Breast epithelium (tissue), 3 donors: ENCODE data around the gene FBLN2.

Source experiments
- POLR2A ChIP-seq: fragments of 450-650 bp; IDR thresholded peaks from one replicate; pipeline ENCODE4 v1.6.1; 2016; ENCODE audit warnings: antibody characterized with exemption, mild to moderate bottlenecking, moderate library complexity
- POLR2AphosphoS5 ChIP-seq, 3 donors: sonication (generic); formaldehyde crosslinking; IDR thresholded peaks; one replicate each; pipeline ENCODE4 v1.6.1; 2017; ENCODE audit warnings: antibody characterized with exemption in 3 of 3

GRCh38 chr3:13676356-13677017 lies 127.6 kb downstream of the FBLN2 start:
- TF ChIP-seq POLR2AphosphoS5 (IDR thresholded peaks at IDR 0.05) (no peak), POLR2A (no peak)
